HG03064 (cell line): ENCODE data around the gene WT1.
A peak's percentile ranks its signal among the peaks of the same experiment; 100 is the strongest.

Experiments used
- ATAC-seq: cut with Tn5 transposase; IDR thresholded peaks from one replicate; pipeline ENCODE4 v1.9.1; 2021; ENCODE audit warnings: low read depth; ENCODE audit not compliant: unreplicated experiment

The WT1 gene

DNA sequence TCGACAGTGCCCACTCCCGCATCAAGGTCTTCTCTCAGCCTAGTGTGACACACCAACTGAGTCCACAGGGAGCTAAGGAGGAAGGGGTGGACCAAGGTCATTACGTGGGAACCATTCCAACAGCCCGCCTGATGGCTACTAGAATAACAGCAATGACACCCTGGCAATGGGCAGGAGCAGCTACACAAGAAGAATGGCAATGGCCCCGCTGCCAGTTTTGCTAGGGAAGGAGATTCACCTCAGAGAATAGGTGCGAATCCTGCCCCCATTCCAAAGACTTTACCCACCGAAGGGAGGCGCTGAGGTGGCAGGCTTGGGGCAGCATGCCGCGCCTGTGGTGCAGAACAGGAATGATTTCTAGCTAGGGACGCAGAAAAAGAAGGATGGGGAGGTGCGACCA, 9.1 kb downstream of the WT1 start:
- ATAC-seq: no peak

- ATAC-seq: no peak
These were observed 9.6 kb downstream of the WT1 start for GRCh38 chr11:32425761-32426160.

- ATAC-seq: no peak
These were observed 12.8 kb downstream of the WT1 start for GRCh38 chr11:32422545-32422944.

DNA sequence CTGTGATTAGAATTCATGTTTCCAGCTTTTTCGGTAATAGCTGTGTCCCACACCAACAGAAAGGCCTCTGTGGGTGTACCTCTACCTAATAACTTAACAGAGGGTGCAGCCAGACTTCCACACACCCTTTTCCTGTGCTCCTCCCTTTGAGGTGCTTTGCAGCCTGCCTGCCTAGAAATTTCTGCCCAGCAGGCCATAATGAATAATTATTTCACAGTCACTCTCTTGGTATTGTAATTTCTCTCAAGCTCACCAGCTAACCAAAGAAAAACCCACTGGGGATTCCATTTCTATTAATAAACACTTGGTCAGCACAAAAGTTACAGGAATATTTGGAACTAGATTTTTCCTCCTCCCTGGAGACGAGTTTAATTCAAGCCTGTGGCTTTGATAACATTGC, 13.3 kb downstream of the WT1 start:
- ATAC-seq: no peak

GRCh38 chr11:32420937-32421901, 14.1 kb downstream of the WT1 start:
- ATAC-seq: peak; percentile 84

DNA sequence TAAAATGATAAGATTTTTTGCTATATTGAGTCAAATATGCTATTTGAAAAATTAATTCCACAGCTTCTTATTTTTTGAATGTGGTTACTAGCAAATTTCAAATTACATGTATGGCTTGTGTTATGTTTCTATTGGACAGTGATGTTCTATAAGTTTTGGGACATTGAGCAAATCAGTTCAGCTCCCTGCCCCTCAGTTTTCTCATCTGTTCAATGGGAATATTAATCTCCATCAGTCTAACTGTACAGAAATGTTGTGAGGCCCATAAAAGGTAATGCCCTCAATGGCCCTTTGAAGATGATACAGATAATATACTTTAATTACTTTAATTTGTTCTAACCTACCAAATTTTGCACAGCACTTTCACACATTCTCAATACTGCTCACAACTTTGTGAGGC, 15.2 kb downstream of the WT1 start:
- ATAC-seq: no peak

DNA sequence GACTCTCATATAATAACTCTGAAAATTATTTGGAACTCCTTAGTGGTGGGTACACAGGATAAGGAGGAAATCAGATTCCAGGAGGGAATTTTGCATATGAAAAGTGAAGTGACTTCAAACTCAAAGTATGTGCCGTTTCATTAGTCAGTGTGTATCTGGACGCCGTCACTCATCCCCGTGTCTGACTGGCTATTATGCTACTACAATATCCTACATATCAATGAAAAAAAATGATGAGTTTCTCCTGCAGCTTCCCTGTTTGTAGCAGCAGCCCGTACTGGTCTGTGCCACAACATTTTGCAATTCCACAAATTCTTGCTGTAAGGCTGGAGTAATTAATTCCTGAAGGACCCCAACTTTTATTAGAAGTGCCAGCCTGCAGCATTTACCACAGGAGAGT, 16.5 kb downstream of the WT1 start:
- no peak for ATAC-seq

- ATAC-seq: no peak
These were observed 17.5 kb downstream of the WT1 start for GRCh38 chr11:32417806-32418205.

GRCh38 chr11:32416301-32416700, 19.0 kb downstream of the WT1 start:
- no peak for ATAC-seq

DNA sequence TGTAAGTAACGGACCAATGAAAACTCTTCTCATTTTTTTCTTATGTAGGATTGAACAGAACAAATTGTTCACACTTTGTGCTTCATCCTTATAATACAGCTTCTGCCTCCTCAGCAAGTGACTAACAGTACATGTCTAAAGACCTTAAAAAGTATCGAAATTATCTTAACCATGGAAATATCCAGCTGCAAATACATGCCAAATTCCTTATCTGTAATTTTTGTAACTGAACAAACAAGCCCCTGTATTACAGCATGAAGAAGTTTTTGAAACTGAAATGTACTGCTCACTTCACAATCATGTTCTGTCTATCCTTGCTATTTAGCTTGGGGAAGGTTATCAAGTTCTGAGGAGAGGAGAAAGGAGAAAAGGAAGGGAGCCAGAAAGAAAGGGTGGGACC, 20.4 kb downstream of the WT1 start:
- no peak for ATAC-seq

DNA sequence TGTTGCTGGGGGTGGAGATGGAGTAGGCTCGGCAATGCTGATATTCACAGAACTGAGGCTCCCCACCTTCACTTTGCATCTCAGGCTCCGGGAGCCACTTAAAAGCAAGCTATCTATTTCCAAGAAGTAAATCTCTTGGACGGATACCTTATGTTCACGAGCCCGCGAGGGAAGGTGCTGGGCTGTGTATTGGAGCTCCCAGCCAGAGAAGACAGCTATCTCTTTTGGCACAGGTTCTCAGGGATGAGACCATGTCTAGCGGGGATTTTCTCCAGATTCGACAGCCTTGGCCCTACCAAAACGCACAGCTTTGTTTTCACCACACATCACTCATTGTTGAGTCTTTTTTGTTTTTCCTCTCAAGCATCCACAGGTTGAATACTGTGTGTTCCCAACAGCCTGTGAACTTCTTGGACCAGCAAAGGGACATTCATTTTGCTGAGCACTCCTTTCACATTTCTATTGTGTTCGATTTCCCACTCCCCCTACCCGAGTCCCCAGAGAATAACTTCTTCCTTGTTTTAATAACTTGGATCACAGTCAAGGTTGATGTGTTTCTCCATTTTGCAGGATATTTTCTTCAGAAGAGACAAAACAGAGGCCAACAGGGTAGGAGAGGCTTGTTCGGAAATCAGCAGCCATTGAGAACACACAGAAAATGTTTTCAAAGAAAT, 23.3 kb downstream of the WT1 start:
- no peak for ATAC-seq

DNA sequence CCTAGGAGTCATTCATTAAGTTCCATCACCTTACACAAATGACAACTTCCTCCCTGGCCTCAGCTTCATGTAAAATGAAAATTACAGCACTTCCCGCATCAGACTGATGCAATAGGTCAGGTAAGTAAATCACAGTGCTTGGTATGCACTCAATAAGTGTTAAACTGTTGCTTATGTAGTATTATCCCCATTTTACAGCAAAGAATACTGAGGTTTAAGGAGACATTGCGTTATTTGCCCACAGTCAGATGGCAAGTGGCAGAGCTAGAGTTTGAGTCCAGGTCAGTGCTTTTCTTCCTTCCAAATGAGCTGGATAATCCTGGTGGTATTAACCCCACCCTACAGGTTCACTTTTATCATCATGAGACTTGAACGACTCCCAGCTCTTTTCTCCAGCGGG, 29.7 kb downstream of the WT1 start:
- no peak for ATAC-seq

- ATAC-seq: no peak
These were observed 32.5 kb downstream of the WT1 start for GRCh38 chr11:32402836-32403235.

DNA sequence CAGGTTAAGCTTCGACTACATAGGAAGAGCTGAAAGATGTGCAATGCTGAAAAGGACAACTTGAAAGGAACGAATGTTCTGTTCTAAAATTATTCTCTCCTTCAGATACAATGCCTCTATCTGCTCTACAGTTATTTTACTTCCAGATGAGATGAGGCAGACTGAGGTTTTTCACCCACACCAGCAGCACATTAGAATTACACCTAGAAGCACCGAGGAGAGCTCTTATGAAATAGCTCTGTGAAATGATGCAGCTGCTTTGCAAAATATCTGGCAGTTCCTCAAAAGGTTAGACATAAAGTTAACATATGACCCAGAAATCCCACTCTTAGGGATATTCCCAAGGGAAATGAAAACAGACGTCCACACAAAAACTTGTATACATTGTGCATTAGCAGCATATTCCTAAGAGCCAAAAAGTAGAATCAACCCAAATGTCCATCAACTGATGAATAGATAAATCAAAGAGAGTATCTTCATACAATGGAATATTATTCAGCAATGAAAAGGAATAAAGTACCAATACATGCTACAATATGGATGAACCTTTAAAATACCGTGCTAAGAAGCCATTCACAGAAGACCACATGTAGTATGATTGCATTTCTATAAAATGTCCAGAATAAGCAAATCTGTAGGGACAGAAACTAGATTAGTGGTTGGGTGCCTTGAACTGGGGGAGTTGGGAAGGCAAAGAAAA, 34.5 kb downstream of the WT1 start:
- ATAC-seq: no peak

GRCh38 chr11:32400196-32400595, 35.1 kb downstream of the WT1 start:
- no peak for ATAC-seq

GRCh38 chr11:32396991-32397390, 38.3 kb downstream of the WT1 start:
- no peak for ATAC-seq

GRCh38 chr11:32396331-32396730, 39.0 kb downstream of the WT1 start:
- ATAC-seq: peak; percentile 62

DNA sequence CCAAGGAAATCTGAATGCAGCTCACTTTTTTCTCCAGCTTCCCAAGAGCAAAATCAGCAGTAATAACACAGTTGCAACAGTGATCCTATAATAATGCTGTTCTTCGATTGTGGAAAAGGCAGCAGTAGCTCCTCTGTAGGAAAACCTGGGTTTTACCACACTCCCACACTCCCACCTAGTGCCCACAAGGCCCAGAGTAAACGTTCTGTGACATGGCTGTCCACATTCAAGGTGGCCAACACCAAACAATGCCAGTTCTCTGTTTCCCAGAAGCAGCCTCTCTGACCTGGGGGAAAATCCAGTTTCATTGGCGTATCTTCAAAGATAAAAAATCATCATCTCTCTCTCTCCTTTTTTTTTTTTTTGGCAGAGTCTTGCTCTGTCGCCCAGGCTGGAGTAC, 40.2 kb downstream of the WT1 start:
- no peak for ATAC-seq

DNA sequence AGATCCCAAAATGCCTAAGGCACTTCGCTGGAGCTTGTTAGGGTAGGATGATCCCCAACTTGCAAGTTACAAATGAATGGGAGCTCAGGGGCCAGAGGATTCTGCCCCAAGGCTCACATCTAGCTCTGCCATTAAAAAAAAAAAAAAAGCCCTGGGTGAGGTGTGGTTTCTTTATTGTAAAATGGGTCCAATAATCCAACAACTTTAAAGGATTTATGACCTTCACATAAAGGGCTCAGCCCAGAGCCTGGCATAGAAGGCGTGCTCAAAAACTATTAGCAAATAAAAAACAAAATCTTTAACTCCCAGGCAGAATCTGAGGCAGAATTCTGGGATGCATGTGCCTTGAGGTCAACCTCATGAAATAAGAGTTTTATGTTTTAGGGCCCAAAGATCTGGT, 42.5 kb downstream of the WT1 start:
- ATAC-seq: no peak

DNA sequence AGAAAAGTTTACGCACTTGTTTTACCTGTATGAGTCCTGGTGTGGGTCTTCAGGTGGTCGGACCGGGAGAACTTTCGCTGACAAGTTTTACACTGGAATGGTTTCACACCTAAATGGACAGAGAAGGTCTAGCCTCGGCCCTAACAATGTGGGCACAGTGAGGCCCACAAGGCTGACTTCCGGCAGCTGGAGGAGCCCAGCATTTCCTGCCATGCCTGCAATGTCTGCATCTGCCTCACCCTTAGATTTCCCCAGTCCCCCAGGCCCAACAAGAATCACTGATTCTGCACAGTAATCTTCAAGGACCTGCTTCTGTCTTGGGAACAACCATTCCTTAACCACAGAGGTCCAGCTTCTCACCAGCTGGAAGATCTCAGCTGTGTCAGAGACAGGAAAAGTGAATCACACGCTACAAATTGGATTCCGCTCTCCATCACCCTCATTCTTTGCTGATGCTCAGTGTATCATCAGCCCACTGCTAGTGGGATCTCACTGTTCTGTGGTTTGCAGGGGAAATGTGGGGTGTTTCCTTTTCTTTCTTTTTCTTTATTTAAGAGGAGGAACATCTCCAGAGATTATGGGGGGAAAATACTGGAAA, 43.3 kb downstream of the WT1 start:
- ATAC-seq: no peak

DNA sequence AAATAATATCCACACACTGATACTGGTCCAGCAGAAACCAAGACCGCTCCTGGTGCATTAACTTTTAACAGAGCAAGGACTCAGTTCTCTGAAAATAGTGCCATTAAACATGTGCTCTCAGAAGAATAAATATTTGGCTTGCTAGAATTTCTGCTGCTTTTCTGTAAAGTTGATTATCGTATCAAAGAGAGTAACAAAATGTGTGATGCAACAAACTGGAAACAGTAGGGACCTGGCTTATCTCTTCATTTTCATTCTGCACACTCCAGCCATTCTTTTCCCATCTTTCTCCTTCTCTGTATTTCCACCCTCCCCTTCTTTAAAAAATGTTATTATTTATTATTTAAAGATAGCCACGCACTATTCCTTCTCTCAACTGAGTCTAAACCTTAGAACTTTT, 43.9 kb downstream of the WT1 start:
- no peak for ATAC-seq
